NK-92 (cell line): ENCODE measurements around the gene ZFR2.

Source experiments
- DNase-seq: peaks from one replicate; lab custom pipeline; 2025; ENCODE audit not compliant: unreplicated experiment; lab: John Stamatoyannopoulos, UW

Gene ZFR2

GRCh38 chr19:3790941-3791340 is 77.9 kb downstream of the ZFR2 start:
- DNase-seq = no peak

GRCh38 chr19:3790209-3790734 is 78.6 kb downstream of the ZFR2 start:
- DNase-seq = no peak

GRCh38 chr19:3788996-3789778 is 79.7 kb downstream of the ZFR2 start:
- no peak for DNase-seq

- no peak for DNase-seq
Observed at GRCh38 chr19:3785938-3786824, 82.7 kb downstream of the ZFR2 start, which contains the start of gene MATK. Gene MATK, minus strand, starts transcription at chr19:3786381. Its CDS starts 1,246 bp downstream, at chr19:3785135.

- no peak for DNase-seq
Observed at GRCh38 chr19:3785451-3785937, 83.3 kb downstream of the ZFR2 start.

GRCh38 chr19:3784607-3785450 is 84.0 kb downstream of the ZFR2 start:
- DNase-seq = no peak

GRCh38 chr19:3783660-3784584 is 84.9 kb downstream of the ZFR2 start:
- DNase-seq = no peak

GRCh38 chr19:3782903-3783302 is 85.9 kb downstream of the ZFR2 start:
- no peak for DNase-seq

GRCh38 chr19:3782330-3782729 is 86.5 kb downstream of the ZFR2 start:
- DNase-seq = no peak

GRCh38 chr19:3781603-3782002 is 87.2 kb downstream of the ZFR2 start:
- DNase-seq = no peak

GRCh38 chr19:3780786-3781304 is 88.0 kb downstream of the ZFR2 start:
- DNase-seq = no peak

GRCh38 chr19:3778899-3779723 is 89.7 kb downstream of the ZFR2 start:
- no peak for DNase-seq

- no peak for DNase-seq
Observed at GRCh38 chr19:3778104-3778867, 90.6 kb downstream of the ZFR2 start.

GRCh38 chr19:3776479-3777040 is 92.3 kb downstream of the ZFR2 start:
- no peak for DNase-seq

GRCh38 chr19:3775831-3776230 is 93.0 kb downstream of the ZFR2 start:
- no peak for DNase-seq

GRCh38 chr19:3775374-3775711 is 93.5 kb downstream of the ZFR2 start:
- no peak for DNase-seq

- DNase-seq = no peak
Observed at GRCh38 chr19:3774621-3775373, 94.0 kb downstream of the ZFR2 start.
